Measurements from ENCODE around the gene PKIG. TPM values are rescaled to one million over a fixed set of nuclear protein-coding genes. Genes with fewer than 3 reads are reported as not detected.

The PKIG gene
- 100 to 1,000 TPM; 237 to 268 TPM for total RNA-seq

DNA sequence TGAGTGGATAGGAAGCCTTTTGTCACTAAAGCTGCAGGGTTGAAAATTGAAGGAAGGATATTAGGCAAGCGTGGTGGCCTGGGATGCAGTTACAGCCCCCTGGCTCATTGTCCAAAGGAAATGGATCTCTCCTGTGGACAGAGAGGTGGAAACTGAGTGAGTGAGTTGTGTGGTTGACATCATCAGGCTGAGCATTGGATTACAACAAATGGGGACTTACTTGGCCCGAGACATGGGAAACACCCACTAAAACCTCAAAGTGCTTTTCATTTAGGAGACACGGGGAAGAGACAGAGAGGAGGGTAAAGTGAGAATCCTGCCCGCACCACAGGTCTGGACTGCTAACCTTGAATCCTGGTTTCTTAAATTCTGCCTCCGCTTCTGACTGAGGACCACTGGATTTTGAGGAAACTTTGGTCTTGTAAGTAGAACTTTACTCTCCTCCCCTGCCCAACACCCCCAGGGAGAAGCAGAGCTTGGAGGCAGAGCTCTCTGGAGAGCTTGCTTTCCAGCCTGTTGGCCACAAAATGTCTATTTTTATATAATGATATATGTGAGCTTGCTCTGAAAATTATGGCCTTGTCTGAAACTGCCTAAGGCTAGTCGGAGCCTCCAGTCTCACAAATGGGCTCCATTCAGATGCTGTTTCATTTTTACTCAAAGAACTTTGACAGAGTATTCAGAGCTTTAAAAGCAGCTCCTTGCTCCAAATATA is at the start of gene PKIG:
TSS of gene PKIG (plus strand) at position 269 of the 715 bp plus-strand sequence. CDS start 31,978 bp downstream, outside the sequence.
- H3K36me3 ChIP-seq = no peaks in the 10 kb centered on the region
- H3K27ac ChIP-seq = peak within 1 kb of the TSS; percentile 92 to 97
- peak within 1 kb of the TSS; percentile 58 to 60 for H3K4me3 ChIP-seq
- TF ChIP-seq, protein P1, sequence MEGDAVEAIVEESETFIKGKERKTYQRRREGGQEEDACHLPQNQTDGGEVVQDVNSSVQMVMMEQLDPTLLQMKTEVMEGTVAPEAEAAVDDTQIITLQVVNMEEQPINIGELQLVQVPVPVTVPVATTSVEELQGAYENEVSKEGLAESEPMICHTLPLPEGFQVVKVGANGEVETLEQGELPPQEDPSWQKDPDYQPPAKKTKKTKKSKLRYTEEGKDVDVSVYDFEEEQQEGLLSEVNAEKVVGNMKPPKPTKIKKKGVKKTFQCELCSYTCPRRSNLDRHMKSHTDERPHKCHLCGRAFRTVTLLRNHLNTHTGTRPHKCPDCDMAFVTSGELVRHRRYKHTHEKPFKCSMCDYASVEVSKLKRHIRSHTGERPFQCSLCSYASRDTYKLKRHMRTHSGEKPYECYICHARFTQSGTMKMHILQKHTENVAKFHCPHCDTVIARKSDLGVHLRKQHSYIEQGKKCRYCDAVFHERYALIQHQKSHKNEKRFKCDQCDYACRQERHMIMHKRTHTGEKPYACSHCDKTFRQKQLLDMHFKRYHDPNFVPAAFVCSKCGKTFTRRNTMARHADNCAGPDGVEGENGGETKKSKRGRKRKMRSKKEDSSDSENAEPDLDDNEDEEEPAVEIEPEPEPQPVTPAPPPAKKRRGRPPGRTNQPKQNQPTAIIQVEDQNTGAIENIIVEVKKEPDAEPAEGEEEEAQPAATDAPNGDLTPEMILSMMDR (IDR thresholded peaks at IDR 0.05) = no peak
- H3K4me1 ChIP-seq = peaks cover 0 to 71% of the 10 kb centered on the region in 2 donors
- no peaks in the 10 kb centered on the region for H3K9me3 ChIP-seq
- DNase-seq (ENCODE audit: low spot score) = peak; percentile 79
- no peaks in the 10 kb centered on the region for H3K27me3 ChIP-seq

DNA sequence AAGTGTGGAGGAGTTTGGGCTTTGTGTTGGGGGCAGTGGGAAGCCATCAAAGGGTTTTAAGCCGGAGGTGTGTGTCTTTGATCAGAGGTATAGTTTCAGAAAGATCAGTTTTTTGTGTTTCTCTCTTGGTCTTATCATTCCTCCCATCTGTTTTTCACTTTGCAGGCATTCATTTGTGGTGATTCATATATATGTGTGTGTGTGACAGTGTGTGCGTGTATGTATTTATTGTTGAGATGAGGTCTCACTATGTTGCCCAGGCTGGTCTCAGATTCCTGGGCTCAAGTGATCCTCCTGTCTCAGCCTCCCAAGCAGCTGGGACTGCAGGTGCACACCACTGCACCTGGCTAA is 49.4 kb upstream of the PKIG start:
- Histone ChIP-seq H3K9me3 (no peaks in the 10 kb centered on the region), H3K27me3 (no peaks in the 10 kb centered on the region), H3K36me3 (no peaks in the 10 kb centered on the region), H3K4me1 (peaks cover 0 to 14% of the 10 kb centered on the region in 2 donors), H3K4me3 (peak overlapping the region; percentile 69 to 86), H3K27ac (peak overlapping the region; percentile 80 to 88)
- TF ChIP-seq, protein P1 (IDR thresholded peaks at IDR 0.05) = no peak
- no peak for DNase-seq (ENCODE audit: low spot score)

DNA sequence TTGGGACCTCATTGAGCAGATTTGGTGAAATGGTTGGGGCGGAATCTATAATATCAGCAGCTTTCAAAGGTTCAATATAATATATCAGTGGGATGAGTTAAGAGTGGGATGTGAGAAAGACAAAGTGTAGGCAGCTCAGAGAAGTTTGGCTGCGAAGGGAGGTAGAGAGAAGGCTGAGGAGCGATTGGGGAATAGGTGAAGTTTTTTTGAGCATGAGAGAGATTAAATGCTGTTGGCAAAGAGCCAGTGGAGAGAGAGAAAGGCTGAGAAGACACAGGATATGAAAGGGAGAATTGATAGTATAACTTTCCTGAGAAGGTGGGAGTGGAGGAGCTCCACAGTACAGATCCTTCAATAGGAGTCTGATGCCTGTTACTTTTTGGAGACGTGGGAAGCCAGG is 48.5 kb upstream of the PKIG start:
- no peak overlapping the region for H3K4me3 ChIP-seq
- peaks cover 0 to 14% of the 10 kb centered on the region in 2 donors for H3K4me1 ChIP-seq
- peak overlapping the region in 1 of 2 donors; percentile 80 for H3K27ac ChIP-seq
- DNase-seq (ENCODE audit: low spot score) = no peak
- H3K9me3 ChIP-seq = no peaks in the 10 kb centered on the region
- TF ChIP-seq, protein P1 (IDR thresholded peaks at IDR 0.05) = no peak
- no peaks in the 10 kb centered on the region for H3K27me3 ChIP-seq
- H3K36me3 ChIP-seq = no peaks in the 10 kb centered on the region

DNA sequence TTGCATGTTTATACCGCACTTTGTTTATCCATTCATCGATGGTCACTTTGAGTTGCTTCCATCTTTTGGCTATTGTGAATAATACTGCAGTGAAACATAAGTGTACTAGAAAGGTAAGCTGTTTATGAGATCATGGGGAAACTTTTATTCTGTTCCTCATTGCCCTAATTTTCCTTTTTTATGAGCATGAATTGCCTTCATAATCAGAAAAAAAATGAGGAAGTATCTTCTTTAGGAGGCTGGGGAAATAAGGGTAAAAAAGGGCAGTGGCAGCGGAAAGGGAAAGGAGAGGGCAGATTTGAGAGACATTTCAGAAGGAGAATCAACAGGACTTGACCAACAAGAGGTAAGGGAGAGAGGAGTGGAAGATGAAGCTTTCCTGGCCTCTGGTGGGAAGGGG is 46.2 kb upstream of the PKIG start:
- DNase-seq (ENCODE audit: low spot score) = no peak
- Histone ChIP-seq H3K27me3 (no peaks in the 10 kb centered on the region), H3K36me3 (no peaks in the 10 kb centered on the region), H3K9me3 (no peaks in the 10 kb centered on the region), H3K4me3 (no peak overlapping the region), H3K27ac (no peak overlapping the region), H3K4me1 (peaks cover 0 to 20% of the 10 kb centered on the region in 2 donors)
- TF ChIP-seq, protein P1 (IDR thresholded peaks at IDR 0.05) = no peak

DNA sequence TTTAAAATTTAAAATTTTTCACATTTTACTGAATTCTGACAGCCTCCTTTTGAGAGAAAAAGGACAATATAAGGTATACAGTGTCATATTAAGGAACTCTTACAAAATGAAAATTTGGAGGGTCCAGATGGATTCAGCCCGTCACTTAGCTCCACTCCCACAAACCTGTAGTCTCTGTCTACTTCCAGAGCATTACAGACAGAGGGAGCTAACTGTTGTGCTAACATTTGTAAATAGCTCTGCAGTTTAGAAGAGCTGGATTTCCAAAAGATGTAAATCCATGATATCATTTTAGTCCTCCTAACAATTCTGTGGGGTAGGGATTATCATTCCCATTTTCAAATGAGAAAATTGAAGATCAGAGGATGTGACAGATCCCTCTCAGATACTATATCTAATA is 44.4 kb upstream of the PKIG start:
- peaks cover 0 to 26% of the 10 kb centered on the region in 2 donors for H3K4me1 ChIP-seq
- H3K9me3 ChIP-seq = no peaks in the 10 kb centered on the region
- no peaks in the 10 kb centered on the region for H3K36me3 ChIP-seq
- H3K27ac ChIP-seq = no peak overlapping the region
- TF ChIP-seq, protein P1 (IDR thresholded peaks at IDR 0.05) = peak in 1 of 2 donors; percentile 62
- H3K4me3 ChIP-seq = no peak overlapping the region
- H3K27me3 ChIP-seq = no peaks in the 10 kb centered on the region
- DNase-seq (ENCODE audit: low spot score) = no peak

DNA sequence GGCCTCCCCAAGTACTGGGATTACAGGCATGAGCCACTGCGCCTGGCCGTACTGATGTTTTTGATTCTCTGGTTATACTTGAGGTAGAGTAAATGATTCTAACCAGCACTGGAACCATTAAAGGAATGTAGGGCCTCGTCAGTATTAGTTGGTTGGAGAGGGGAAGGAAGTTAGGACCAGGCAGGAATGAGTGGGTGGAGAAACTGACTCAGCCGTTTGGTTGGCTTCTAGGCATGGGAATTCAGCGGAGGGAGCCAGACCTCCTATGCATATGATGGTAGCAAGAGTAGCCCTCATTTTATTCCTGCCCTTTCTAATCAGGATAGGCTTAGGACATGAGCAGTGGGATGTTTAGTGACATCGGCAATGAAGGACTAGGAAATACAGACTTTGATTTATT is 41.5 kb upstream of the PKIG start:
- no peak for DNase-seq (ENCODE audit: low spot score)
- H3K36me3 ChIP-seq = no peaks in the 10 kb centered on the region
- no peak overlapping the region for H3K4me3 ChIP-seq
- TF ChIP-seq, protein P1 (IDR thresholded peaks at IDR 0.05) = no peak
- H3K27ac ChIP-seq = no peak overlapping the region
- peaks cover 0 to 33% of the 10 kb centered on the region in 2 donors for H3K4me1 ChIP-seq
- H3K27me3 ChIP-seq = no peaks in the 10 kb centered on the region
- no peaks in the 10 kb centered on the region for H3K9me3 ChIP-seq

Data from right atrium auricular region (tissue), 2 donors.